HG03442 (cell line): ENCODE measurements around the gene GAS7.
A peak's percentile ranks its signal among the peaks of the same experiment; 100 is the strongest.

ENCODE experiments used
- ATAC-seq: cut with Tn5 transposase; IDR thresholded peaks from one replicate; pipeline ENCODE4 v1.9.1; 2021; ENCODE audit warnings: mild to moderate bottlenecking, moderate library complexity; ENCODE audit not compliant: unreplicated experiment

The GAS7 gene

DNA sequence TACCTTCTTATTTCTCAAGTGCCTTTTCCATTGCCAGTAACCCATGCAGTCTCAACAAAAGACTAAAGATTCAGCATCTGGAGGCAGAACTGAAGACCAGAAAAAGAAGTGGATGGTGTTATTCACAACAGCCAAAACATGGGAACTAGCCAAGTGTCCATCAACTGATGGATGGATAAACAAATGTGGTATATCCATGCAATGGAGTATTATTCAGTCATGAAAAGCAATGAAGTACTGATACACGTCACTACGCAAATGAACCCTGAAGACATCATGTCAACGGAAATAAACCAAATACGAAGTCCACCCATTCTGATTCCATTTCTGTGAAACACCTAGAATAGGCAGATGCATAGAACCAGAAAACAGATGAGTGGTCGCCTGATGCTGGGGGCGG, 25.6 kb downstream of the GAS7 start:
- ATAC-seq: no peak

DNA sequence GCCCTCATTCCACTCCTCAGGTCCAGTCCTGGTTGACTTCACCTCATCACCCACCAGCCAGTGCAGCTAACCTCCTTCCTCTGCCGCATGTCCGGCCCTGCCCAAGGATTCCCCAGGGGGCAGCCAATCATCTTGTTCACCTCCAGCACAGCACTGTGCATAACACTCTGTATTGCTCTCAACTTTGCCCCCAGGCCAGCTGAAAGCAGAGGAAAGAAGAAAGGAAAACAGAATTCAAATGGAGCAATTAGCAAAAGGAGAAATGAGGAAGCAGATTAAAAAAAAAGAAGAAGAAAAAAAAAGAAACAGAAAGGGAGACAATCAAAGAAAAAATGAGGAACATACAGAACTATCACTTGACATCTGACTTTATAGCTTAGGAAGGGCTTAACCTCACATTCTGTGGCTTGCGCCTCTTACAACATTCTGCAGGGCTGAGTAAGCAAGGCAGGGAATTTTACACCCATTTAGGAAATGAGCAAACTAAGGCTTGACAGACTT, 26.1 kb downstream of the GAS7 start:
- peak; percentile 70 for ATAC-seq

DNA sequence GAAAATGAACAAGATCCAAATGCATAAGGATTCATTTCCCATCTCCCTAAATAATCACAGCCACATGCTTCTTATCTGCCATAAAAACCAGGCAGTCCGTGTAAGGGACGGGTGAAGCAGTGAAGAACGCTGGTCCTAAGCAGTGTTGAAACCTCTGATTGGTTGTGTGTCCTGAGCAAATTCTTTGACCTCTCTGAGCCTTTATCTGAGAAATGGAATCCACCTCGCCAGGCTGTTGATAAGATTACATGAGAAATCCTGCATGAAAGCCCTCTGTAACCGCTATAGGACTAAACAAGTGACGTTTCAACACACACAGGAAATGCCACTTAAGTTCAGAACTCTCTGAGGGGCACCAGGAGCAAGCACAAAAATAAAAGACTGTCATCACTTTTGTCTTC, 26.8 kb downstream of the GAS7 start:
- peak; percentile 43 for ATAC-seq

DNA sequence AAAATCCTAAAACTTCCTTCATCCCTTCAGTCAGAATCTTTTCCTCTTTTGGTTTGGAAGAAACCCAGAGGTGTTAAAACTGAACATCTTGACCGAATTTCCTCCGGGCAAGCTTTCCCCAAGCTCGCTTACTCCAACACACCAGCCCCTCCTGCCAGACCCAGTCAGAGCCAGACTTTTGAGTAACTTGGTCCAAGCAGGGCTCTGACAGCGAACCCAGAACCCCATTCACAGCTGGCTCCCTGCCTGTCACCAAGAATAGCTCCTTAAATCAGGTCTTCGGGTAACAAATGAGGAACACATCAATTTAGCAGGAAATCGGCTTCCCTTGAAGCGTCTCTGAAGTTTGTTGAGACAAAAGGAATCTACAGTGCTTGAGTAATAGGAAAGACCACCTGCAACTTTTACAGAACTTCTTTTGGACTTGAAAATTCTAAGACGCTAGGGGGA, 27.3 kb downstream of the GAS7 start:
- ATAC-seq: no peak

DNA sequence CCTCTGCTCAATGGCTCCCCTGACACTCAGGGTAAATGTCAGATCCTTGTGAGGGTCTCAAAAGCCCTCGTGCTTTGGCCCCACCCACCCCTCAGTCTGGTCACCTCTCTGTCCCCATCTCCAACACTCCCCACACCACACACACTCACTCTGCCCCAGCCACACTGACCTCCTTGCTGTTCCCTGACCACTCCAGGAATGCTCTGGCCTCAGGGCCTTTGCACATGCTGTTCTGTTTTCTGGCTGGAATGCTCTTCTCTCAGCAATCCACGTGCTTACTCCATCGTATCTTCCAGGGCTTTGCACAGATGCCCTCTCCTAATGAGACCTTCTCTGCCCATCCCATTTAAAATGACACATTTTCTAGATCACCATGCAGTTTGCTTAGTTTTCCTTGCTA, 28.2 kb downstream of the GAS7 start:
- no peak for ATAC-seq

DNA sequence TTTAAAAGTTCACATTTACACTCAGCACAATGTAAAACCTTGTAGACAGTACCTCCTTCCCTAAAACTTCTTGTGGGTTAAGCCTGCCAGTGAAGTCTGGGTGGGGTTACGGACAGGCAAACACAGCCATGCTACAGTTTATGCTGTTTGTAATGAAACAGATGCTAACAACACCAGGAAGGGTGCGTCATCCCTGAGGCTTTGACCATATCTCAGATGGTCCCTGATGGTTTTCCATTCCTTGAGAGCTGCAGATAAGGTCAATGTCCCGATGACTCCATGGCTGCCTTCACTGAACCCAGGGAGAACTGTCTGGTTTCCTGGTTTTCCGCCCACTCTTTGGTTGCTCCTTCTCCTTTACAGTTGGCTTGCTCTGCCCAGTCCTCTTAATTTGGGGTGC, 29.1 kb downstream of the GAS7 start:
- no peak for ATAC-seq

DNA sequence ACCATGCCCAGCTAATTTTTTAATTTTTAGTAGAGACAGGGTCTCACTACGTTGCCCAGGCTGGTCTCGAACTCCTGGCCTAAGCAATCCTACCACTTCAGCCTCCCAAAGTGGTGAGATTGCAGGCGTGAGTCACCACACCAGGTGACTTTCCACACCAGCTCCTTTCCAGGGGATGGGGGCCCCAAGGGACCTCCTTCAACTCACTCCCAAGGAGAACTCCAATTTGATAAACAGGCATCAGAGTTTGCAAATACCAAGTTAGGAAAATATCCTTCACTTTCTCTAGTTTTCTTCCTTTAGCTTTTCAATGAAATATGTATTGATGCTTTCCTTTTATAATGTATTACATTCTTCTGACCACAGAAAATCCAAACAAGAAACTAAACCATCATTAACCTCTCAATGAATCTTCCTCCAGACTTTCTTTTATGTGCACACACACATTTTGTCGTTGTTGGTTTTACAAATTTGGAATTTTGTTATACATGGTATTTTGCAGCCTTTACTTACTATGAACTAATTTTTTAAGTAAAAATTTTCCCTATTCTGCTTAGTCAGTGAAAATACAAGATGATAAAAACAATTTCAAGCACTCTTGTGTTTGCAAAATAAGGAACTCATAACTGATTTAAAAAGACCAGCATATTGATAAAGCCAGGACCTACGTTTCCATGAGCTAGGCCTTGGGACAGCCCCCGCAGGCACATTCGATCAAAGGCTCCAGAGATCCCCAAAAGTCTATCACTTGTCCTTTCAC, 32.0 kb downstream of the GAS7 start:
- no peak for ATAC-seq

- ATAC-seq: peak; percentile 59
Measured at GRCh38 chr17:10162096-10162495, 36.3 kb downstream of the GAS7 start.

DNA sequence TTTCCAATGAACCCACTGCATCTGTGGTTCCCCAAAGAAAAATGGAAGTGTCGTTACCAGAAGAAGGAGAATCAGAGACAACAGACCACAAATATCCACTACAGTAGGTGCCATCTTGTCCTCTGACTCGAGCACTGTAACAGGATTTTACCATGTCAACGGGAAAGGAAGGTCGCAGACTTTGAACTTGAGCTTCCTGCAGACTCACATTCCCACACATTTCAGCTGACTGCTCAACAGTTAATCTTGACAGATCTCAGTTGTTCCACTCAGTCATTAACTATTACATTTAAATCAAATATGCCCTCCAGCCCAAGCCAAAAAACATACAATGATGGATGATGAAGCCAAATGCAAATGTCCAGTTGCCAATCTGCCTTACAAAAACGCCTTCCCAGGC, 37.0 kb downstream of the GAS7 start:
- ATAC-seq: no peak

GRCh38 chr17:10156948-10157607, 41.3 kb downstream of the GAS7 start:
- ATAC-seq: peak; percentile 63

DNA sequence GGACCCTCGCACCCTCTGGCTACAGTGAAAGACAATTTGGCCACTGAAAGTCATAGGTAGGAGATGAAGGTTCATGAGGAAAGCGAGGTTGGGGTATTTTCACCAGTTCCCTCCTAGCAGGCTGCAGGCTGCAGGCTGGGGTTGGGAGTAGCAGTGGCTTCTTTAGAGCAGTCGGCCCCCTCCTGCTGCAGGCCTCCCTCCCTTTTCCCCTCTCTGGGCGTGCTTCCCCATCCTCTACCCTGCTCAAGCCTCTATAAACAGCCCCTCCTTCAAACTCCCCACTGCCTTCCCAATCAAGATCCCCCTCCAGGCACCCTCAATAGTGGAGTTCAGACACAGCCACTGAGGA, 41.8 kb downstream of the GAS7 start:
- no peak for ATAC-seq

GRCh38 chr17:10156077-10156435, 42.4 kb downstream of the GAS7 start:
- no peak for ATAC-seq

- ATAC-seq: no peak
Measured at GRCh38 chr17:10155371-10156076, 42.9 kb downstream of the GAS7 start.

- ATAC-seq: peak; percentile 41
Measured at GRCh38 chr17:10151667-10152496, 46.5 kb downstream of the GAS7 start.

DNA sequence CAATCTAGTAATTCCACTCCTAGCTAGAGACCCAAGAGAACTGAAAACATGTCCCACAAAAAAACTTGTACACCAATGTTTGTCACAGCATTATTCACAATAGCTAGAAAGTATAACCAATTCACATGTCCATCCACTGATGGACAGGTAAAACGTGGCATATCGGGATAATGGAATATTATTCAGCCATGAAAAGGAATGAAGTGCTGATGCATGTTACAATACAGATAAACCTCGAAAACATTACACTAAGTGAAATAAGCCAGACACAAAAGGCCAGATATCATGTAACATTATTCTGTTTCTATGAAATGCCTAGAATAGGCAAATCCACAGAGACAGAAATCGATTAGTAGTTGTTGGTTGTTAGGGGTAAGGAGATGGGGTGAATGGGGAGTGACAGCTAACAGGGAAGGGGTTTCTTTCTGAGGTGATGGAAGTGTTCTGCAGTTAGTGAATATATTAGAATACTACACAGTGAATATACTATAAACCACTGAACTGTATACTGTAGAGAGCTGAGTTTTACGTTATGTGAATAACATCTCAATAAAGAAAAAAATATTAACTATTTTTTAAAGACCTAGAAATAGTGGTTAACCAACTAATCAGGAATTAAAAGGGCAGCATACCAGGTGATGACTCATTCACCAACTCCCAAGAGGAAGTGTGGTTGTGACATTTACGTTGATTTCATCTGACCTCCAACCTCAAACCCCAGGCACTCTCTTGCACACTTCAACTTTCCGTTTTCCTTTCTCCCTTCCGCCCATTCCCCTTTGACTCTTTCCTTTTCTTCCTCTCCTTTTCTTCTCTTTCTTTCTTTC, 48.6 kb downstream of the GAS7 start:
- peak; percentile 38 for ATAC-seq

DNA sequence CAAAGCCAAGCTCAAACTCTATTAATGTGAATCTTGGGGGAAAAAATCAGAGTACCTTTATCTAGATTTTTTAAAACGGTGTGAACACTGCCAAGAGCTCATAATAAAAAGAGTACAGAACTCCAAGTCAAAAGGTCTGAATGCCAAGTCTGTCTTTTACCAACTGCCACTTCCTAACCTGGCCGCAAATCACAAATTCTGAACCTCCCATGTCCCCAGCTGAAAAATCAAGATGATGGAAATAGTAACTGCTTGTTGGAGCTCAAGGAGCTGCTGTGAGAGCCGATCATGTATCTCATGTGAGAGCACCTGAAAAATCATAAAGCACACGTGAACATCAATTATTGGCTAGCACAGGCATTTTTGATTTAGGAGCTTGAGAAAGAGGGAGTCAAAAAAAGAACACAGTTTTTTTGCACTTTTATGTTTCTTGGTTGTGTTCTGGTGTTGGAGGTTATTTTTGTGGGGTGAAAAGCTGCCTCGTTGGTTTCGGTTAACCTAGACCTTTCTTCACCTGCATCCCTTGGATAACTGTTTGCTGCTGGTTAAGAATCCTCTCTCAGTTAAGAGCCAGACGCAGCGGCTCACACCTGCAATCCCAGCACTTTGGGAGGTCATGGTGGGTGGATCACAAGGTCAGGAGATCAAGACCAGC, 50.5 kb downstream of the GAS7 start:
- ATAC-seq: no peak

DNA sequence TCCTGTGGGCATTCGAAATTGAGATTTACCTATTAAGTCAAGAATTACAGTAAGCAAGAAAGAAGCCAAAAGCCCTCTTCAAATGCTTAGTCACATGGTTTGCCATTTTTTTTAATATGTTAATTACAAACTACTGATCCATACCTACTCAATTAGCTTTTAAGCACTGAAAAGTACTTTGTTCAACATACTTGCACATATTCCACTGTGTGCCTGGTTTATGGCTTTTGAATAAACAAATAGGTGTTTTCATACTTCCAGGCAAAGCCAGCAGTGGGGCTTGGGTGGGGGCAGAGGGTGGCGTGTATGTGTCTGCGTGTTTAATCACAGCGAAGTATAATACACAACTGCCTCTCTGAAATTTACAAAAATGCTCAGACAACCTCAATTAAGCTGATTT, 51.4 kb downstream of the GAS7 start:
- ATAC-seq: no peak

- ATAC-seq: no peak
Measured at GRCh38 chr17:10144982-10145381, 53.4 kb downstream of the GAS7 start.

- ATAC-seq: no peak
Measured at GRCh38 chr17:10144456-10144855, 54.0 kb downstream of the GAS7 start.

- no peak for ATAC-seq
Measured at GRCh38 chr17:10141436-10141835, 57.0 kb downstream of the GAS7 start.
